GM20000 (cell line): ENCODE data around the gene RRAS.

Source experiments
- DNase-seq: peaks from one replicate; pipeline ENCODE4 v3.0.0; 2012; ENCODE audit warnings: low spot score
- TF ChIP-seq, protein P1 (sequence below): IDR thresholded peaks from 2 replicates; pipeline ENCODE4 v1.5.1; 2012; ENCODE audit warnings: mild to moderate bottlenecking, control low read depth; ENCODE audit errors: extremely low read depth, missing control alignments

RRAS gene

DNA sequence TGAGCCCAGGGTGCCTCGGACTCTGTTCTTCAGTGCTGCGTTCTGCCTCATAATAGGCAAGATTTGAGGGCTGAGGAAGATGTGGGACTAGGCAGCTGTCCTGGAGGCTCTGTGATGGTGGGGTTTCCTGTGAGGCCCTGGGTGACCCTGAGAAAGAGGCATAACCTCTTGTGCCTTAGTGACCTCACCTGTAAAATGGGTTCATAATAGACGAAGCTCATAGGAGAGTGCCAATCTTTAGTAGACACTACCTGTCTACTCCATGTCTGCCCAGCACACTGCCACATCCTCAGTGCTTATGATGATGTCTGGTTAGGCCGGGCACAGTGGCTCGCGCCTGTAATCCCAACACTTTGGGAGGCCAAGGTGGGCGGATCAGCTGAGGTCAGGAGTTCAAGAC is 23.4 kb downstream of the RRAS start:
- no peak for DNase-seq
- TF ChIP-seq, protein P1, sequence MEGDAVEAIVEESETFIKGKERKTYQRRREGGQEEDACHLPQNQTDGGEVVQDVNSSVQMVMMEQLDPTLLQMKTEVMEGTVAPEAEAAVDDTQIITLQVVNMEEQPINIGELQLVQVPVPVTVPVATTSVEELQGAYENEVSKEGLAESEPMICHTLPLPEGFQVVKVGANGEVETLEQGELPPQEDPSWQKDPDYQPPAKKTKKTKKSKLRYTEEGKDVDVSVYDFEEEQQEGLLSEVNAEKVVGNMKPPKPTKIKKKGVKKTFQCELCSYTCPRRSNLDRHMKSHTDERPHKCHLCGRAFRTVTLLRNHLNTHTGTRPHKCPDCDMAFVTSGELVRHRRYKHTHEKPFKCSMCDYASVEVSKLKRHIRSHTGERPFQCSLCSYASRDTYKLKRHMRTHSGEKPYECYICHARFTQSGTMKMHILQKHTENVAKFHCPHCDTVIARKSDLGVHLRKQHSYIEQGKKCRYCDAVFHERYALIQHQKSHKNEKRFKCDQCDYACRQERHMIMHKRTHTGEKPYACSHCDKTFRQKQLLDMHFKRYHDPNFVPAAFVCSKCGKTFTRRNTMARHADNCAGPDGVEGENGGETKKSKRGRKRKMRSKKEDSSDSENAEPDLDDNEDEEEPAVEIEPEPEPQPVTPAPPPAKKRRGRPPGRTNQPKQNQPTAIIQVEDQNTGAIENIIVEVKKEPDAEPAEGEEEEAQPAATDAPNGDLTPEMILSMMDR = no peak

DNA sequence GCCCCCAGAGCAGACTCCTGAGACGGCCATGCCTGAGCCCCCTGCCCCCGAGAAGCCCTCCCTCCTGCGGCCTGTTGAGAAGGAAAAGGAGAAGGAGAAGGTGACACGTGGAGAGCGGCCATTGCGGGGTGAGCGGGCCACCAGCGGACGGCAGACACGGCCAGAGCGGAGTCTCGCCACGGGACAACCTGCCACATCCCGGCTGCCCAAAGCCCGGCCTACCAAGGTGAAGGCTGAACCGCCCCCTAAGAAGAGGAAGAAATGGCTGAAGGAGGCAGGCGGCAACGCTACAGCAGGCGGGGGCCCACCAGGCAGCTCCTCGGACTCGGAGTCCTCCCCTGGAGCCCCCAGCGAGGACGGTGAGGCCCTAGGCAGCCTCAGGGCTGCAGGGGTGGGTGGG is 24.1 kb downstream of the RRAS start:
- DNase-seq = no peak
- TF ChIP-seq, protein P1 = no peak

DNA sequence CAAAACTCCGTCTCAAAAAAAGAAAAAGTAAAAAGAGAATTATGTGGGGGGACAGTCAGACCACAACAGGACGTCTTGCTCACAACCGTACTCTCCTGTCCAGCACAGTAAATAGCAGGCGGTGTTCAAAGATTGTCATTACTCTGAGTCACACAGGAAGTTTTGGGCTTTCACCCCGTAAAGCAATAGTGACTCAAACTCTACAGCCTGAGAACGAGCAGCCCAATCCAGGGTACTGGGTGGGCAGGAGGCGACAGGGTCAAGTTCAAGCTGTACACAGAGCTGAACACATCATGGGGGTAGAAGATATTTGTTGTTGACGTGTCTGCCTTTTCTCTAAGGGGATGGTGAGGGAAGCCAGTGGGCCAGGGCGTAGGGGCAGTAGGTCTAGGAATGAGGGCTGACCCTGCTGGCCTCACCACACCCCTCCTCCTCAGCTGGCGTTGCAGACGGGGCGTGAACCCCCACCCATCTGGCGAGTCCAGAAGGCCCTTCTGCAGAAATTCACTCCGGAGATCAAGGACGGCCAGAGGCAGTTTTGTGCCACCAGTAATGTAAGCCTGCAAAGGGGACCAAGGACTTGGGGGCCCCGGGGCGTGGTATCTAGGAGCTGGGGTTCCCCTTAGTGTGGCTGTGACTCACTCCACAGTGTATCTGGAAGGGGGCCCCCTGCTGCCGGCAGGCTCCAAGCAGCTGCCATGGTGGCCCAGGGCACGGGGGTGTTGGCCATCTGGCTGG is 25.7 kb downstream of the RRAS start:
- TF ChIP-seq, protein P1 = no peak
- DNase-seq = no peak

DNA sequence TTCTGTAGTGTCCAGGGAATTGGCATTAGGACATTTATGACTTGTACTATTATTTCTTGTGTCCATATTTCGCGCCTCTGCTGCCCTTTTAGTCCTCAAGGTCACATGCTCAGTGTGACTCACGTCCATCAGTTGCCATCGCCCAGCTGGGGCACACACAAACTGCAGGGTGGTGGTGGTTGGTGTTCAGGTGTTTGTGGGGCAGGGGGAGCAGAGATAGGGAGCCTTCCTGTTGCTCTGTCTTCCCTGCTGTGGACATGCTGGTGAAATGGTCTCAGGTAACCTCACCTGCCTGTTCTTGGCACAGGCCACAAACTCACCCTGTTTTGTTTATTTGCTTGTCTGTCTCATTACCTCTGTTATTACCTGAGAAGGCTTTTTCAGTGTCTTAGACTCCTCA is 26.6 kb downstream of the RRAS start:
- TF ChIP-seq, protein P1 = no peak
- no peak for DNase-seq

DNA sequence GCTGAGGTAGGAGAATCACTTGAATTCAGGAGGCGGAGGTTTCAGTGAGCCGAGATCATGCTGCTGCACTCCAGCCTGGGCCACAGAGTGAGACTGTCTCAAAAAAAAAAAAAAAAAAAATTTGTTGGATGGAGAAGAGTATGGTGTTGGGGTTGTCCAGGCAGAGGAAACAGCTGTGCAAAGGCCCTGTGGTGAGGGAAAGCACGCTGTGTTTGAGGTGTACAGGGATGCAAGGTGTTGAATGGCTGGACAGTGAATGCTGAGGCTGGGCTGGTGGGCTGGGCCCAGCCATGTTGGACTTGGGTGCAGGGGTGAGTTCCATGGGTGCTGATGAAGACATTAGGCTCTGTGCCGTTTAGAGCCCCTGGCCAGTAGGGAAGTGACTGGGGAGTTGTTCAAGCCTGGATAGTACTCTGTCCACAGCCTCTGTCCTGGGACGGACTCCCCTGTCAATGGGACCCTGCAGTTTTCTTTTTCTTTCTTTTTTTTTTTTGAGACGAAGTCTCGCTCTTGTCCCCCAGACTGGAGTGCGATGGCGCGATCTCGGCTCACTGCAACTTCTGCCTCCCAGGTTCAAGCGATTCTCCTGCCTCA is 30.3 kb downstream of the RRAS start:
- DNase-seq = peak; percentile 4
- TF ChIP-seq, protein P1 = no peak

DNA sequence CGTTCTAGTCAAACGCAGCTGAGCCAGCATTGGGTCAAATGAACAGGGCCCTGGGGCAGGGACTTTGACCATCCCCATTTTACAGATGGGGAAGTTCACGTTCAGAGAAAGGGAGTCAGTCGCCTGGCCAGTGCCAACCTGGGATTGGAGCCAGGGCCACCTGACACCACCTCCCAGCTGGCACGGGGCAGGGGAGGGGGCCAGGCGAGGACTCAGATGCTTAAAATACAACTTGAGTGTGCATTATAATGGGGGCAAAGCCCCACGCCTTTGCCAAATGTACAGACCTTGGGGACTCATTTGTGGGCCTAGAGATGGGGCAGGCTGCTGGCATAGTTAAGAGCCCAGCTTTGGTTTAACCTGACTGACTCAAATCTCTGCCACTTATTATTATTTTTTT is 34.3 kb downstream of the RRAS start:
- TF ChIP-seq, protein P1 = no peak
- DNase-seq = no peak

DNA sequence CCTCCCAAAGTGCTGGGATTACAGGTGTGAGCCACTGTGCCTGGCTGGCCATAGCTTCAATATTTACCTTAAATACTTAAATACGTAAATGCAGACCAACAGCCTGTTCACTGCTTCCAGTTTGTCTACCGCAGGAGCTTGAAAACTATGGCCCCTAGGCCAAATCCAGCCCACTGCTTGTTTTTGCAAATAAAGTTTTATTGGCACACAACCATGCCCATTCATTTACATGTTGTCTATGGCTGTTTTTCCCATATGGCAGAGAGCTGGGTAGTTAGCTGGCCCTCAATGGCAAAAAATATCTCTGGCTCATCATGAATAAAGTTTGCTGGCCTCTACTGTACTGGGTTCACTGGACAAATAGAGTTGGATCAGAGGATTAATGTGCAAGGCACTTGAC is 37.1 kb downstream of the RRAS start:
- TF ChIP-seq, protein P1 = no peak
- no peak for DNase-seq
